SW 1271 (cell line): ENCODE data around the gene MAPKBP1.

Source experiments
- DNase-seq, 2 experiments: peaks; one replicate each; lab custom pipeline; 2025; lab: John Stamatoyannopoulos, UW

MAPKBP1 gene

DNA sequence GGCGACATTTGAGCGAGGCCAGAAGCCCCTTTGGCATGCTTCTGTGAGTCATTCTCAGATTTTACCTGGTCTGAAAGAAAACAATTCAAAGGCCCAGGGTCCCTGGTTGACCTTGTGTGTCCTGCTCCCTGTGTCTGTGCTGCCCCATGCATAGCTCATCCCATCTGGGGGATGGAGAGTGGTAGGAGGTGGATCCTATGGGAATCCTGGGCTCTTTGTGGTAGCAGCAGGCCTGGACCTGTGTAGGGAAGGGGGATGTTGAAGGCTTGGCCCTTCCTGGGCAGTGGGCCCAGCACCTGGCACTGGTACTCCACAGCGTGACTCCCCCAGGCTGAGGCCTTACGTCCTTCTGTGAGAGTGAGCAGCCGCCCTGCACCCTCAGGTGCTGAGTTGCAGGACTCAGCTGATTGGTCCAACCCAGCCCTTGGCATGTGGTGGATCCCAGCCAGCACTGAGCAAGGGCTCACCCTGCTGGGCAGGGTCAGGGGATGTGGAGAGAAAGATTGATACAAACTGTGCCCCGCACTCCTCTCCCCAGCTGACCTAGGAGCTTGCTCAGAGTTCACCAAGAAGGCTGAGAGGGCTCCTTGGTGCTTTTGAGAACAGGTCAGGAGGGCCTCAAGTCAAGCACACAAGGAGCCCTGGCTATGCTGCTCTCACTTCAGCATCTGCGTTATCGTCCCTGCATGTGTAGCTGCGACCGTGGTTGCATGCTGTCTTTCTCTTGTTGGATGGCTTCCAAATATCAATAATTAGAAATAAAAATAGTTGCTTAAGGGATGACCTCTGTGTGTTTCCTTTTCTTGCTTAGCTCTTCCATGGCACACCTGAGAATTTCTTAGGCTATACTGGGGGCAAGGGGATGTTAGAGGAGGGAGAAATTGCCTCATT, 32.3 kb downstream of the MAPKBP1 start:
- DNase-seq: no peak

DNA sequence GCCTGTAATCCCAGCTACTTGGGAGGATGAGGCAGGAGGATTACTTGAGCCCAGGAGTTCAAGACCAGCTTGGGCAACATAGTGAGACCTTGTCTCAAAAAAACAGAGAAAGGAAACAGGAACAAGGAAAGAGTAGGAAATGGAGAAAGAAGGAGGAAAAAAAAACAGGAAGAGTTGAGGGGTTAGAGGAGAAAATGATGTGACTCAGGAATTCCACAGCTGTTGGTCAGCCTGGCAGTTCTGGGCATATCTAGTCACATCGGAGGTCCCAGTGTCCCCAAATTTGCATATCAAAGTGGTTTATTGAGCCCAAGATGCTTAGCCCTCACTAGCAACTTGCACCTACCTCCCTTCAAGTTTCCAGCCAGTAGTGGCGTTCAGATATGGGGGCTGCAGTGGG, 34.8 kb downstream of the MAPKBP1 start:
- DNase-seq: peak in 1 of 2 experiments; percentile 14

- DNase-seq: no peak
These were observed 35.4 kb downstream of the MAPKBP1 start for GRCh38 chr15:41809526-41810220.

DNA sequence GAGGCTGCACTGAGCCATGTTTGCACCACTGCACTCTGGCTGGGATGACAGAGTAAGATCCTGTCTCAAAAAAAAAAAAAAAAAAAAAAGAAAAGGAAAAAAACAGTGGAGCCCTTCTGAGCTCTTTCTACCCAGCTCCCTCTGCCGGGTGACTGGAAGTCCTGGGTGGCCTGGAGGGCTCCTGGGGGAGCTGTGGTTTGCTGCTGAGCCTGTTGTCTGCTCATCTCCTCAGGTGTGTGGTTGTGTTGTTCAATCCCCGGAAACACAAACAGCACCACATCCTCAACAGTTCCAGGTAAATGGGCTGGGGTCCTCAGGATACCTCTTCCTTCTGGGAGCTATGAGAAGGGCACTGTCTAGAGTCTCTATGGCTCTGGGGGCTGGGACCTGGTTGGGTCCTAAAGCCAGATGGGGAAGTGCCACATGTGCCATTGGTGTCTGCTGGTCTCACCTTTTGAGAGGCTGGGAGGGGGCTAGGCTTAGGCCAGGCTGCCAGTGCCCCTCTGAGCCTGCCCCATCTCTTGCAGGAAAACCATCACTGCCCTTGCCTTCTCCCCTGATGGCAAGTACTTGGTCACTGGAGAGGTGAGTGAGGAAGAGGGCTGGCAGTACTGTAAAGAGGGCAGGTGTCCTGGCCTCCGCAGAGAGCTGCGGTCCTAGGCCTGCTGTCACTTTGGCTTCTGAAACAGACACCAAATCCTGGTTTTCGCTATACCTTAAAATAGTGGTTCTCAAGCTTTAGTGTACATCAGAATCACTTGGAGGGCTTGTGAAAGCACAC, 36.6 kb downstream of the MAPKBP1 start:
- no peak for DNase-seq

DNA sequence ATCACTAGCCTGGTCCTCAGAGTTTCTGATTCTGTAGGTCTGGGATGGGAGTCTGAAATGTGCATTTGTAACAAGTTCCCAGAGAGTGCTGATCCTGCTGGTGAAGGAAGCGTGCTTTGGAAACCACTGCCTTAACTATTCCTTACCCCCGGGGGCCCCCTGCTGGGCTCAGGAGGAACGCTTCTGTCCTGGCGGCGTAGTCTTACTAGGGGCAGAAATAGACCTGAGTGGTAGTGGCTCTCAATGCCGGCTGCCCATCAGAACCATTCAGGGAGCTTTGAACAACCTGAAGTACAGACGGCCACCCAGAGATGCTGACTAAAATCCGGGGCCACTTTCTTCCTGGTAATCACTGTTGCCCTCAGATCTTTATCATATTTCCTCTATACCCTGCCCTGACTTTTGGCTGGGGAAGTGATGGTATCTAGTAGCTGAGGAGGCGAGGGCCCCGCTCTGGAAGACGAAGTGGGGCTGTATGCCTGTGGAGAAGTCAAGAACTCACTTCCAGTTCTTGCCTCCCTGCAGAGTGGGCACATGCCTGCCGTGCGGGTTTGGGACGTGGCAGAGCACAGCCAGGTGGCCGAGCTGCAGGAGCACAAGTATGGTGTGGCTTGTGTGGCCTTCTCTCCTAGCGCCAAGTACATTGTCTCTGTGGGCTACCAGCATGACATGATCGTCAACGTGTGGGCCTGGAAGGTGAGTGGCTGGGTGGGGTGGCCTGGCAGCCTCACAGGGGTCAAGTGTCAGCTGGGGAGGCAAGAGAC, 37.3 kb downstream of the MAPKBP1 start:
- DNase-seq: peak; percentile 24 to 60

DNA sequence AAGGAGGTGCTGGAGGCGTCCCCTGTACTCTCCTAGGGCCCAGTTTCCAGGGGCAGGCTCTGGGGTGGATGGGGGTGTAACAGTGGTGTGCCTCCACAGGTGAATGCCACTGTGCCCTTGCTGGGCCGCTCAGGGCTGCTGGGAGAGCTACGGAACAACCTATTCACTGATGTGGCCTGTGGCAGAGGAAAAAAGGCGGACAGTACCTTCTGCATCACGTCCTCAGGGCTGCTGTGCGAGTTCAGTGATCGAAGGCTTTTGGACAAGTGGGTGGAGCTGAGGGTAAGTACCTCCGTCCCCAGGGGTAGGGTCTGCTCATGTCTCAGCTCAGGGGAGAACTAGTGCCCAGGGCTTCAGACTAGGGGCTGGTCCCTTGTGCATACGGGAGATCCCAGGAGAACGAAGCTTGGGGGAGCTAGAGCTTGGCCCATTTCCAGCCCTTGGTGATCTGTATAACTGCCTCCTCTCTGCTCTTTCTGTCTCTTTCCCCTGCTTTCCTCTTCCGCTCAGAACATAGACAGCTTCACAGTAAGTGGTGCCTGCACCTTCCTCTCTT, 38.6 kb downstream of the MAPKBP1 start:
- DNase-seq: no peak

GRCh38 chr15:41813426-41813825, 39.1 kb downstream of the MAPKBP1 start:
- no peak for DNase-seq

DNA sequence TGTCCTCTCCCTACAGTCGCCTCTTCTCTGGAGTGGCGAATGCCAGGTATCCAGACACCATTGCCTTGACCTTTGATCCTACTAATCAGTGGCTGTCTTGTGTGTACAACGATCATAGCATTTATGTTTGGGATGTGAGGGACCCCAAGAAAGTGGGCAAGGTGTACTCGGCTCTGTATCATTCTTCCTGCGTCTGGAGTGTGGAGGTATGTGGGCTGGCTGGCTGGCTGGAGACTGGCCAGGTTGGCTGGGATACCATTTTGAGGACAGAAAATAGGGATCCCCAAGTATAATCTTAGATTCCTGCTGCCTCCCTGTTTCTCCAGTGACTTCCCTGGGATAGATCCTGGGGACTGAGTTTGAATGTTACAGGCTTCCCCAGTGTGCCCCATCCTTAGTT, 40.2 kb downstream of the MAPKBP1 start:
- no peak for DNase-seq

DNA sequence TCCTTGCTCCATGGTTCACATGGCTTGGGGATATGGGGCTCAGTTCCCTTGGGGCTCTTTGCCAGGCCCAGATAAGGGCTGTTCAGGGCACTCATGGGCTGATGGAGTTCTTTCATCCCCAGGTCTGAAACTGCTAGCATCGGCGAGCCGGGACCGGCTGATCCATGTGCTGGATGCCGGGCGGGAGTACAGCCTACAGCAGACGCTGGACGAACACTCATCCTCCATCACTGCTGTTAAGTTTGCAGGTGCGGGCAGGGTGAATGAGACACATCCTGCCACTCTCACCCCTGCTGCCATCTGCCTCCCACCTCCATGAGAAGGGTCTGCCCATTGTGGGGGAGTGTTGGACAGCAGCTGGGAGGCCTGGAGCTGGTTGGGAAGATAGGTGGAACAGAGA, 42.5 kb downstream of the MAPKBP1 start:
- DNase-seq: no peak

DNA sequence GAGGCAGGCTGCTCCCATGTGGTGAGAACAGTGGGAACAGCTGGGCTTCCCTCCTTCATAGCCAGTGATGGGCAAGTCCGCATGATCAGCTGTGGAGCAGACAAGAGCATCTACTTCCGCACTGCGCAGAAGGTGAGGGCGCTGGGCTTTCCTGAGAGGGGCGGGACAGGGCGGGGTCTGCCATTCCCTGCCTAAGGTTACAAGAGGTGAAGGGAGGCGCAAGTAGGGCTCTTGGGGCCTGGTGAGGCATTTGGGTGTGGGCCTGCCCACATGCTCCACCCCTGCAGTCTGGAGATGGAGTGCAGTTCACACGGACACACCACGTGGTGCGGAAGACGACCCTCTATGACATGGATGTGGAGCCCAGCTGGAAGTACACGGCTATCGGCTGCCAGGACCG, 43.0 kb downstream of the MAPKBP1 start:
- no peak for DNase-seq

DNA sequence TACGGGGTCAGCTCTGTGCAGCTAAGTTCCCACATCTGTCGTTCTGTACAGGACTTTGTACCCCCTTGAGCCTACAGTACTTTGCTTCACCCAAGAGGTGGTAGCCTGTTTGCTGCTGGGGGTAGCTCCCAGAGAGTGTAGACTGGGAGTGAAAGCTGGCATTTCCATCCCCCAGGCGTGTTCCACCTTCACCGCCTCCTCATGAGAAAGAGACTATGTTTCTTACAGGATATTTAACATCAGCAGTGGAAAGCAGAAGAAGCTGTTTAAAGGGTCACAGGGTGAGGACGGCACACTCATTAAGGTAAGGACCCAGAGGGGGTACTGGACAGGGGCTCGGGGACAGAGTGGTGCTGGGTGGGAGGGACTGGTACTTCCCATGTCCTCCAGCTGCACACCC, 43.5 kb downstream of the MAPKBP1 start:
- DNase-seq: no peak

GRCh38 chr15:41819455-41820050, 45.3 kb downstream of the MAPKBP1 start:
- no peak for DNase-seq

- DNase-seq: no peak
These were observed 46.6 kb downstream of the MAPKBP1 start for GRCh38 chr15:41820791-41821423.

DNA sequence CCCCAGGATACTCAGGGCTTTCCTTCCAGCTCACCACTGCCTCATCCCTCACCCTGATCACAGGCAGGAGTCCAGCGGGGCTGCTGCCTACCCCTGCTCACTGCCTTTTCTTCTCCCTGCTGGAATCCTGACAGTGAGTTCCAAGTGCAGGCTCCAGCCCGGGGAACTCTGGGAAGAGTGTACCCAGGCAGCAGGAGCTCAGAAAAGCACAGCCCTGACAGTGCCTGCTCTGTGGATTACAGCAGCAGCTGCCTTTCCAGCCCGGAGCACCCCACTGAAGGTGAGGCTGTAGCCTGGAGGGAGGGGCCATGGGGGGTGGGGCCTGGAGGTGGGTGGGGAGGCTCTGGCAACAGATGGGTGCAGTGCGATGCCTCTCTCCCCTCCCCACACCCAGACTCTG, 47.5 kb downstream of the MAPKBP1 start:
- no peak for DNase-seq

DNA sequence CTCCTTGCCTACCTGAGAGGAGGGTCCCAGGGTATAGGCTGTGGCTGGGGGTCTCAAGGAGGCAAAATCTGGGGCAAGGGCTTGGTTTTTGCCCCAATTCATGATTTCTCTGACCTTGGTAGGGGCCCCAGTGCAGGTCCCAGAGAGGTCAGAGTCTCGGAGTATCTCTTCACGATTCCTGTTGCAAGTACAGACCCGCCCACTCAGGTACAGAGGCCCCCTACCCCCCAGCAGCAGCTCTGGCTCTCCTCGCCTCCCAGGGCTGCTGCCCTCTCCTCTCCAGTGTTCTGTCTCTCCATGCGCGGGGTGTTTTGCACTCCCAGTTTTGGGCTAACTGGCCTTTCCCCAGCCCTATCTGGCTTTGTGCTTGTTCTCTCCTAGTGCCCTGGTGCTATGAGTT, 48.2 kb downstream of the MAPKBP1 start:
- no peak for DNase-seq

- DNase-seq: no peak
These were observed 48.7 kb downstream of the MAPKBP1 start for GRCh38 chr15:41822957-41823356.

DNA sequence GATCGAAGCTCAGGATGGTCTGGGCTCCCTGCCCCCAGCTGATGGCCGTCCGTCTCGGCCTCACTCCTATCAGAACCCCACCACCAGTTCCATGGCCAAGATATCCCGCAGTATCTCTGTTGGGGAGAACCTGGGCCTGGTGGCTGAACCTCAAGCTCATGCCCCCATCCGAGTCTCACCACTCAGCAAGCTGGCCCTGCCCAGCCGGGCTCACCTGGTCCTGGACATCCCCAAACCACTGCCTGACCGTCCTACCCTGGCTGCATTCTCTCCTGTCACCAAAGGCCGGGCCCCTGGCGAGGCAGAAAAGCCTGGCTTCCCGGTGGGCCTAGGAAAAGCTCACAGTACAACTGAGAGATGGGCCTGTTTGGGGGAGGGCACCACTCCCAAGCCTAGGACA, 49.2 kb downstream of the MAPKBP1 start:
- DNase-seq: no peak

GRCh38 chr15:41824062-41824745, 49.9 kb downstream of the MAPKBP1 start:
- DNase-seq: no peak

DNA sequence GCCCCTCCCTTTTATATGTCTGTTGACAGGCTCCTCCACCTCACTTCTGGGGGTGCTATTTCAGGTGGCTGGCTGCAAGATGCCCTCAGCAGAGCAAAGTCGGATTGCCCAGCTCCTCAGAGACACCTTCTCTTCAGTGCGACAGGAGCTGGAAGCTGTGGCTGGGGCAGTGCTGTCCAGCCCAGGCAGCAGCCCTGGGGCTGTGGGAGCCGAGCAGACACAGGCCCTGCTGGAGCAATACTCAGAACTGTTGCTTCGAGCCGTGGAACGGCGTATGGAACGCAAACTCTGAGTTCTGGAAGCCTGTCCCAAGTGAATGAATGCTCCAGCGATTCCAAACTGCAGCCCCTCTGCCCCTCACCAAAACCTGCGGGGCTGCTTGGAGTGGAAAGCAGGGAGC, 50.9 kb downstream of the MAPKBP1 start:
- no peak for DNase-seq
